Mesothelial cell of epicardium (in vitro differentiated cells): ENCODE results near the gene ABCA7. TPM values are rescaled to one million over a fixed set of nuclear protein-coding genes. Genes with fewer than 3 reads are reported as not detected.

ENCODE experiments used
- DNase-seq, 2 experiments: peaks; one replicate each; pipeline ENCODE4 v3.0.0; 2021; ENCODE audit warnings: low spot score in 2 of 2; ENCODE audit not compliant: unreplicated experiment in 2 of 2
- H3K27ac Mint-ChIP-seq: 2 replicates; pipeline ENCODE4 v1.8.0; 2021; ENCODE audit warnings: mixed read lengths
- H3K27me3 Mint-ChIP-seq: 2 replicates; pipeline ENCODE4 v1.8.0; 2021; ENCODE audit warnings: low read depth, mixed read lengths
- H3K36me3 Mint-ChIP-seq: 2 replicates; pipeline ENCODE4 v1.8.0; 2021; ENCODE audit warnings: mixed read lengths
- H3K4me1 Mint-ChIP-seq: 2 replicates; pipeline ENCODE4 v1.8.0; 2021; ENCODE audit warnings: mixed read lengths
- H3K4me3 Mint-ChIP-seq: 2 replicates; pipeline ENCODE4 v1.8.0; 2021; ENCODE audit warnings: mild to moderate bottlenecking, moderate library complexity, mixed read lengths
- H3K9me3 Mint-ChIP-seq: 2 replicates; pipeline ENCODE4 v1.8.0; 2021; ENCODE audit warnings: mixed read lengths
- CTCF ChIP-seq: fragments of 200-600 bp; sonication (generic); IDR thresholded peaks from one replicate; pipeline ENCODE4 v1.5.0; 2021; ENCODE audit warnings: antibody characterized with exemption; ENCODE audit not compliant: unreplicated experiment
- total RNA-seq: library from RNA; stranded (reverse); gene quantifications from 3 replicates; pipeline ENCODE4 v1.2.1, GENCODE V29; 2021

ABCA7 gene
- total RNA-seq, 1 donor from 2014 or later: 22.5 TPM

- no peaks in the 10 kb centered on the region for H3K27me3 Mint-ChIP-seq
- H3K9me3 Mint-ChIP-seq: no peaks in the 10 kb centered on the region
- H3K27ac Mint-ChIP-seq: no peak overlapping the region
- no peak for DNase-seq
- H3K4me1 Mint-ChIP-seq: no peaks in the 10 kb centered on the region
- peaks cover 5% of the 10 kb centered on the region for H3K36me3 Mint-ChIP-seq
- no peak overlapping the region for H3K4me3 Mint-ChIP-seq
- no peak for TF ChIP-seq CTCF
Observed at GRCh38 chr19:1087813-1088415, 48.0 kb downstream of the ABCA7 start.

- Mint-ChIP-seq H3K9me3 (no peaks in the 10 kb centered on the region), H3K27me3 (no peaks in the 10 kb centered on the region), H3K4me1 (peaks cover 5% of the 10 kb centered on the region), H3K36me3 (peaks cover 5% of the 10 kb centered on the region), H3K4me3 (no peak overlapping the region), H3K27ac (no peak overlapping the region)
- DNase-seq: no peak
- TF ChIP-seq CTCF: no peak
Observed at GRCh38 chr19:1088416-1089010, 48.6 kb downstream of the ABCA7 start.

- Mint-ChIP-seq H3K27ac (no peak overlapping the region), H3K36me3 (peaks cover 5% of the 10 kb centered on the region)
Observed at GRCh38 chr19:1089126-1089771, 49.3 kb downstream of the ABCA7 start.

GRCh38 chr19:1089891-1090290 is 50.0 kb downstream of the ABCA7 start:
- Mint-ChIP-seq H3K27me3 (no peaks in the 10 kb centered on the region), H3K4me1 (peaks cover 13% of the 10 kb centered on the region), H3K9me3 (no peaks in the 10 kb centered on the region), H3K4me3 (no peak overlapping the region), H3K27ac (no peak overlapping the region), H3K36me3 (peaks cover 5% of the 10 kb centered on the region)
- no peak for TF ChIP-seq CTCF
- no peak for DNase-seq

More at GRCh38 chr19:1089126-1089771, 49.3 kb downstream of the ABCA7 start:
- no peak for TF ChIP-seq CTCF
- Mint-ChIP-seq H3K27me3 (no peaks in the 10 kb centered on the region), H3K4me3 (no peak overlapping the region), H3K4me1 (peaks cover 9% of the 10 kb centered on the region), H3K9me3 (no peaks in the 10 kb centered on the region)
- DNase-seq: no peak

GRCh38 chr19:1090731-1091543 is 51.0 kb downstream of the ABCA7 start:
- Mint-ChIP-seq H3K4me1 (peaks cover 20% of the 10 kb centered on the region), H3K36me3 (peaks cover 5% of the 10 kb centered on the region), H3K27me3 (no peaks in the 10 kb centered on the region), H3K9me3 (no peaks in the 10 kb centered on the region), H3K27ac (no peak overlapping the region), H3K4me3 (no peak overlapping the region)
- no peak for TF ChIP-seq CTCF
- DNase-seq: no peak
